A172 (cell line): ENCODE results near the gene DRC7. TPM values are rescaled to one million over a fixed set of nuclear protein-coding genes. Genes with fewer than 3 reads are reported as not detected.
"Not testable (repeated sequence)": the region's sequence is repeated elsewhere in the genome, so short reads cannot be mapped to it uniquely, and the experiment has no call there.

ENCODE experiments used
- DNase-seq: peaks from one replicate; pipeline ENCODE4 v3.0.0-alpha.2; 2015; ENCODE audit warnings: low spot score
- total RNA-seq: library from RNA; depleted of rRNA; stranded (reverse); fragments of >200 nt; shearing (Covaris generic); gene quantifications from 2 replicates; pipeline ENCODE4 v1.2.3, GENCODE V29; 2014

Gene DRC7
- total RNA-seq, 1 experiment from 2014 or later: not detected

GRCh38 chr16:57658878-57659674 is 35.5 kb upstream of the DRC7 start:
- DNase-seq: no peak

DNA sequence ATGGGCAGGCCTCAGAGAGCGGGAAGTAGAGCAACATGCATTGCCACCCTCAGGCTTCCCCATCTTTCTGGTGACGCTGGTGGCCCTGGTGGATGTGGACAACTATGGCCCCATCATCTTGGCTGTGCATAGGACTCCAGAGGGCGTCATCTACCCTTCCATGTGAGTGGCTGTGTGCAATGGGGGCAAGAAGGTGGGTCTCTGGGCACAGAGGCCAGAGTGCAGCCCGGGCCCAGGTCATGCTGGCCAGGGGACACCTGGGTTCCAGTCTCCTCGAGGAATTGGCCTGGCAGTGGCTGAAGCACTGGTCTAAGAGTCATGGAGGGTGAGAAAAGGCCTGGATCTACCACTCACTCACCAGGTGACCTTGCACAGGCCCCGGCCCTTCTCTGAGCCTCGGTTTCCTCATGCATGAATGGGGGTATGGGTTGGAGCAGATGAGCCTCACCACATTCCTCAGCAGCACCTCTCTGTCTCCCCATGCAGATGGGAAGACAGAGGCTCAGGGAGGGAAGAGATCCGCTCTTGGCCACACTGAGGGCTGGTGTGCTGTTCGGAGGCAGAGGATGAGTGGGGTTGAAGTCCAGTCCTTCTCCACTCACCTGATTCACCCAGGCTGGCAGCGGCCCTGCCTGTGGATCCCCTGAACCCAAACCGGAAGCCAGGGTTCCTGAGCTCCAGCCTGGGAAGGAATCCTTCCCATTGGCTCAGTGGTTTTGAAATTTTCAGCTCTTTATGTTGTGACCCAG is 33.7 kb upstream of the DRC7 start:
- no peak for DNase-seq

- DNase-seq: no peak
Measured at GRCh38 chr16:57661510-57661909, 33.1 kb upstream of the DRC7 start.

GRCh38 chr16:57661936-57662906 is 32.4 kb upstream of the DRC7 start:
- DNase-seq: no peak

- no peak for DNase-seq
Measured at GRCh38 chr16:57663436-57663835, 31.2 kb upstream of the DRC7 start.

DNA sequence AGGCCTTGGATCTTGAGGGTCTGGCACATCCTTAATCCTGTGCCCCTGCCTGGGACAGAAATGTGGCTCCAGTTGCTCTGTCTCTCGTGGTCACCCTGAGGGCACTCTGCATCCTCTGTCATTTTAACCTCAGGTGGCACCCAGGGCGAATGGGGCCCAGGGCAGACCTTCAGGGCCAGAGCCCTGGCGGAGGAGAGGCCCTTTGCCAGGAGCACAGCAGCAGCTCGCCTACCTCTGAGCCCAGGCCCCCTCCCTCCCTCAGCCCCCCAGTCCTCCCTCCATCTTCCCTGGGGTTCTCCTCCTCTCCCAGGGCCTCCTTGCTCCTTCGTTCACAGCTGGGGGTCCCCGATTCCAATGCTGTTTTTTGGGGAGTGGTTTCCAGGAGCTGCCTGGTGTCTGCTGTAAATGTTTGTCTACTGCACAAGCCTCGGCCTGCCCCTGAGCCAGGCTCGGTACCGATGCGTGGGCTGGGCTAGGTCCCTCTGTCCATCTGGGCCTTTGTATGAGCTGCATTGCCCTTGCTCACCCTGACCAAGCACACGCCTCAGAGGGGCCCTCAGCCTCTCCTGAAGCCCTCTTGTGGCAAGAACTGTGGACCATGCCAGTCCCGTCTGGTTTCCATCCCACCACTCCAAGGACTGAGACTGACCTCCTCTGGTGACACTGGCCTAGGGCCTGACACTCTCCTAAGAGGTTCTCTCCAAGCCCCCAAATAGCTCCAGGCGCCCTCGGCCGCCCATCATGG is 30.5 kb upstream of the DRC7 start:
- DNase-seq: no peak

GRCh38 chr16:57664662-57665025 is 30.0 kb upstream of the DRC7 start:
- no peak for DNase-seq

DNA sequence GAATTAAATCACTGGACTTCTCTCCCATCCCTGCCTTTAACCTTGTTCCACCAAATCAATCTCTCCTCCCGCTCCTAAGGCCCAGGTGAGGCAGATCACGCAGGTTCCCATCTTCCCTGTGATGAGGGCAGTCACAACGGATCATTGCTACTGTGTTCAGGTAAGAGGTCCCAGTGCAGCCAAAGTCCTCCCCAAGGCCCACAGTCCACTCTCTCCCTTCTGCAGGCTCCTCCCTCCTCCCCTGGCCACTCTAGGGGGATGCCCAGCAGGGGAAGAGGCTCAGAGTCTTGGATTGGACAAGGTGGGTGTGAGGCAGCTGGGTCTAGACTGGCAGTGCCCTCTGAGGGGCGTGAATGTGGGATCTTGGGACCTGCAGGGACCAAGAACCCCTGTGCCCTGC is 29.1 kb upstream of the DRC7 start:
- no peak for DNase-seq

DNA sequence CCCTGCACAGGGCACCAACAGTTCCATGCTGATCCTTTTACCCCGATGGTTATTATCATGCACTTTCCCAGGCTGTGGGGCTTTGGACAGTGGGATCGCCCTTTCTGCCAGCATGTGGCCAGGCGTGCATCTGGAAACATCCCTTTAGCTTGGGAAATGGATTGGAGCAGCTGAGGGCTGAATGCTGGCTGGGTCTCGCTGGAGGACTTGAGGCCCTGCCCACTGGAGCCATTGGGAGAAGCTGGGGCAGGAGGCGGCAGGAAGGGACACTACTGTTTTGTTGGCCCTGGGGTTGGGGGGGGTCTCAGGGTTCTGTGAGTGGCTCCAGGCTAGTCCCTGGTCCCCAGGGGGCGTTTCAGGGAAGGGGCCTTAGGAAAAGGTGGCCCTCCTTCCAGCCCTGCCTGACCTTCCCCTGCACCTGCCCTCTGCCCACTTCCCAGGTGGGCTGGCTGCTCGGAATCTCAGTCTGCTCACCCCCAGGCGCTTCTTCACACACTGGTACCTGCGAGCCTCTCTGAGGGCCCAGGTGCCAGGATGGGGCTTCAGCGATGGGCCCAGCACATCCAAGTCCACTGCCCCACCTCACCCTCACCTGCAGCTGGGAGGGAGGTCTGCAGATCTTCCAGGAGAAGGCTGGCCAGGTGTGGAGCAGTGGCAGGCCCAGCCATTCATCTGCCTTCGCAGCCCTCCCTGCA is 28.1 kb upstream of the DRC7 start:
- no peak for DNase-seq

DNA sequence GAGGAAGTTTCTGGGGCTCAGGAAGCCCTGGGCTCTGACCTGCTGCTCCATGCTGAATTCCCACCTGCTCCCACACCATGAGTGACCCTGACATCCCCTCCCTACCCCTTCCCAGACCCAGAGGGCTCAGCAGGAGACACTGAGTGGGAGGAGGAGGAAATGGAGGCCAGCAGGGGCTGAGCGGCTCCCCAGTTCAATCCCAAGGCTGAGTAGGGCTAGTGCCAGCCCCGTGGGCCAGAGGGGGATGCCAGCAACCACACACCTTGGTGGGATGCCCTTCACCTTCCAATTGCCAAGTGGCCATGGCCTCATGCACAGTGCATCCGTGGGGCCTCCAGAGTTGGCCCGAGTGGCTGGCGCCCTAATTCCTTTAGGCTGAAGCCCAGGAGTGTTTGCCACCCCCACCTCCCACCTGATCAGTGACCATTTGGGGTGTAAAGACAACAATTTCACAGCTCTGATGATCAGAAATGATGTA is 27.5 kb upstream of the DRC7 start:
- DNase-seq: no peak

DNA sequence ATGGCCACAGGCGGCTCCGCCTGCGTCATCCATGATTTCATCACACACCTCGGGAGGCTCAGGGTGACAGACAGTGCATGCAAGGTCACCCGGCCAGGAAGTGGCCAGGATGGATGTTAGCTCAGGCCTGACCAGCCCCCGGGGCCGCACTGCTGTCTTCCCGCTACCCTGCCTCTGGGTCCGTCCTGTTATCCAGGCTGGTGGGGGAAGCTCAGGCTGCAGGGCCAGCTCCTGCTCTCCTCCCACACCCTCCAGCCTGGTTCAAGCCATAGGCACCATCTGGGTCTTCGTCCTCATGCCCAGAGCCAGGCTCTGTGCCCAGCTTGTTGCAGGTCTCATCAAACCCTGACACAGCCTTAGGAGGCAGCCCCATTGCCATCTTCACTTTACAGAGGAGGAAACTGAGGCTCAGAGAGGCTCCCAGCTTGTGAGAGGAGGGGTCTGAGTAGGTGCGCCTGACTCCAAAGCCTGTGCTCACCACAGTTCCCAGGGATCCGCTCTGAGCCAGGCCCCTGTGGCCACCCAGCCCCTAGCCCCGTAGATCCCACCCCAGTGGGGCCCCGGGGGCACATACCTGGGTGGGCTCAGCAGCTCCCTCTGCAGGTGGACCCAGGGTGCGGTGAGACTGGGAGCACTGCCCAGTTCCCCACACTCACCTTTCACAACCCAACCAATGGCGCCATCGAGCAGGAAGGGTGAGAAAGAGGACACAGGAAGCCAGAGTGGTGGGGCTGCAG is 26.9 kb upstream of the DRC7 start:
- peak; percentile 48 for DNase-seq

- no peak for DNase-seq
Measured at GRCh38 chr16:57668263-57668571, 26.4 kb upstream of the DRC7 start, which contains the start of gene ADGRG3. ADGRG3 (plus strand) TSS chr16:57668306; CDS start chr16:57668348, 42 bp downstream.

DNA sequence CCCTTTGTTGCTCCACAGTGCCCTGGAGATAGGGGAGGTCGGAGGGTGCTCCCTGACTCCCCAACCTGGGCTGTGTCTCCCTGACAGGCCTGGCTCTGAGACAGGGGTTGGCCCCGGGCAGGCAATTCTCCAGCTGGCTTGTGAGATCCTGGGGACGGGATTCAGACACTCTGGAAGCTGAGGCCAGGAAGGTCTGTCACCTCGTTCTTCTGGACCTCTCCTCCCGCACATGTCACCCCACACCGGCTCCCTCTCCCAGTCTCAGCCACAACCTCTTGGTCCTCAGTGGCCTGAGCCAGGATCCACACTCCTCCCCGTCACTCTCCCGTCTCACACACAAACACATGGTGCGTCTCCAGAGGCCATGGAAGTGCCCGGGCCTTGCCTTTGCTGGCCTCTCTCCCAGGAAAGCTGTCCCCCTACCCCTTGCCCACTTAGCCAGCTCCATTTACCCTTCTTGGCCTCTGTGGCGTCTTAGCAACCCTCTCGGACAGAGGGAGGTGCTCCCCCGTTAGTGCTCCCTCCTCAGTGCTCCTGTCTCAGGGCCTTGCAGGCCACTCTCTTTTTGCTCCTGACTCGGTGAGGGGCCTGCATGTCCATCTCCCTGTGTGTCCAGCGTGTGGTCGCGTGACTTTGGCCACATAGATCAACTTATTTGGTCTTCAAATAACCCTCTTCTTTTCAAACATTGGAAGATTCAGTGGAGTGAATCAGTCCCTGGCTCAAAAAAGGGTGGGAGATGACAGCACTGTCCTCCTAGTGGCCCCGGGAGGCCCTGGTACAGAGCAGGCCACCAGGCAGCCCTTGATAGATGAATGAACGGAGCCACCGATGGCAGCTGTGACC is 25.8 kb upstream of the DRC7 start:
- no peak for DNase-seq

DNA sequence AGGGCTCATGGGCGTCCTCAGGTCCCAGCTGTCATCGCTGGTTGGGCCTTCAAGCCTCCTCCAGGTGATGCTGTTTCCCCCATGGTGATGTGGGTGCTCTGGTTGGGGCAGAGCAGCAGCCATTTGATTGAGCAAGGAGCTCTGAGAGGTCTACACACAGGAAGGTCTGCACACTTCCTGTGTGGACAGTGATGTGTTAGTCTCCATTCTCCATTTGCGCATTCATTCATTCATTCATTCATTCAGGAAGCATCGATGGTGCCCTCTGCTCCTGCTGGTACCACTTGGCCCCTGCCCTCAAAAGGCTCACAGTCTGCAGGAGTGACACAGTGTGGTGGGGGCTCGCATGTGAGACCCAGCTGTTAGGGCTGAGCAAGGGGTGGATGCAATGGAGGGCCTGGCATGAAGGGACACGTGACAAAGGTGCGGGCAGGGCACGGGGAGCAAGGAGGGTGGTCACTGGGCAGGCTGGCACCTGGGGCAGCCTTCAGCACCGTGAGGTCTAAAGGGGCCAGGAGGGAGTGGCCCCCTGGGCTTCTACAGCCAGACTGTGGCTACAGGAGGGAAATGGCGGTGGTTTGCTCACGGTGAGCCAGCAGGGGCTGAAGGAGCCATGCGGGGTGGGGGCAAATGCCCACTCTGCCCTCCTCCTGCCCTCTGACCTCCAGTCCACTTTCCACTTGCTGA is 25.0 kb upstream of the DRC7 start:
- no peak for DNase-seq

GRCh38 chr16:57670196-57670595 is 24.4 kb upstream of the DRC7 start:
- no peak for DNase-seq

DNA sequence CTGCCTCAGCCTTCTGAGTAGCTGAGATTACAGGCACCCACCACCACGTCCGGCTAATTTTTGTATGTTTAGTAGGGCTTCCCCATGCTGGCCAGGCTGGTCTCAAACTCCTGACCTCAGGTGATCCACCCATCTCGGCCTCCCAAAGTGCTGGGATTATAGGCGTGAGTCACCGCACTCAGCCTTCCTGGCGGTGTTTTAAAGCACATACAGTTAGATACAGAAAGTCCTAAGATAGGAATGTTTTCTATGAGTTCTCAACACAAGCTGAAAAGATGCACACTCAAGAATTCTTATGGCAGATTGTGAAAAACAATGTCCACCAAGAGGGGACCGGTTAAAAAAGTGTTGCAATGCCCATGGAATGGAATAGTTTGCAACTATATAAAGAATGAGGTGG is 23.2 kb upstream of the DRC7 start:
- not testable (repeated sequence) for DNase-seq

DNA sequence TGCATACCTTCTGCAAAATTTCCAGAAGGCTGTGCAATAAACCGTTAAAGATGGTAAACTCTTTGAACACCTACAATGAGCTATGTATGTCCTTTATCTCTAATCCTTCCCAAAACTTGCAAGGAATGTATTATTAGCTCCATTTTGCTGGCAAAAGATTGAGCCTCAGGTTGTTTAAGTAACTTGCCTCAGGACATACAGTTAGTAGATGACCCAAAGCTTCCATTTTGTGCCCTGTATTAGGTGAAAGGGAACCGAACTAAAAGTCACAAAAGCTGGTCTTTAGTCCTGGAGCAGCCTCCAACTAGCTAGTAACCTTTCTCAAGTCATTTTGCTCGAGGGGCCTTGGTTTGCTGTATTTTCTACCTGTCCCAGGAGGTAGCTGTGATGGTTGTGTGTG is 22.2 kb upstream of the DRC7 start:
- no peak for DNase-seq

DNA sequence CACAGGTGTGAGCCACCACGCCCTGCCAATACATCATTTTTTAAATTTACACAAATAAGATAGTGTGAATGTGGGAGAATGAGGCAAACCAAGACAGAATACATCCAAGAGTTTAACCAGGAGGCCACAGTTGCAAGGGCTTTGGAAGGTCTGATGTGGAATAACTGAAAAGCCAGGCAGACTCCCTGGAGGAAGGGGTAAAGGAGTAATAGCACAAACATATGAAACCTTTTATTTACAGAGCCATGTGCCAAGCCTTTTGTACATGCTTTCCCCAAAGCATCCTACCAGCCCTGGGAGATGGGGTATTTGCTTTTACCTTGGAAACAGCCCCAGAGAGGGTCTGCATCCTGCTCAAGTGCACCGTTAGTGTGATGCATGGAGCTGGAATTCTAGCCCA is 21.8 kb upstream of the DRC7 start:
- no peak for DNase-seq
